HG03159 (cell line): ENCODE data around the gene ATP2A3.

Source experiments
- ATAC-seq: cut with Tn5 transposase; IDR thresholded peaks from one replicate; pipeline ENCODE4 v1.9.1; 2021; ENCODE audit warnings: mild to moderate bottlenecking, moderate library complexity; ENCODE audit not compliant: unreplicated experiment

Gene ATP2A3

GRCh38 chr17:3875317-3875716, 88.9 kb downstream of the ATP2A3 start:
- ATAC-seq, result no peak
